ENCODE results near the gene FAM229A.

Gene FAM229A

GRCh38 chr1:32331549-32331948 is 30.7 kb downstream of the FAM229A start:
- no peak for DNase-seq (ENCODE audit: low read depth in 2 of 2)

- no peak for DNase-seq (ENCODE audit: low read depth in 2 of 2)
Measured at GRCh38 chr1:32330558-32331151, 31.6 kb downstream of the FAM229A start.

GRCh38 chr1:32329931-32330466 is 32.3 kb downstream of the FAM229A start:
- DNase-seq (ENCODE audit: low read depth in 2 of 2): no peak

GRCh38 chr1:32327204-32327603 is 35.1 kb downstream of the FAM229A start:
- no peak for DNase-seq (ENCODE audit: low read depth in 2 of 2)

GRCh38 chr1:32321712-32322291 is 40.5 kb downstream of the FAM229A start:
- DNase-seq (ENCODE audit: low read depth in 2 of 2): no peak

- DNase-seq (ENCODE audit: low read depth in 2 of 2): no peak
Measured at GRCh38 chr1:32318127-32318869, 44.0 kb downstream of the FAM229A start.

- no peak for DNase-seq (ENCODE audit: low read depth in 2 of 2)
Measured at GRCh38 chr1:32316903-32317277, 45.4 kb downstream of the FAM229A start.

- no peak for DNase-seq (ENCODE audit: low read depth in 2 of 2)
Measured at GRCh38 chr1:32311709-32312393, 50.4 kb downstream of the FAM229A start.
